ENCODE measurements around the gene NUP35.

GRCh38 chr2:183172220-183172887 is 48.1 kb downstream of the NUP35 start:
- TF ChIP-seq CTCF (IDR thresholded peaks at IDR 0.05) (no peak), POLR2A (IDR thresholded peaks at IDR 0.05) (no peak)

Measured in uterus (tissue), 2 donors.